Neuronal stem cell (in vitro differentiated cells): ENCODE data around the gene CGB3.
"Not testable (repeated sequence)": the region's sequence is repeated elsewhere in the genome, so short reads cannot be mapped to it uniquely, and the experiment has no call there.

Experiments
- DNase-seq: peaks from one replicate; pipeline ENCODE4 v3.0.0-alpha.2; 2013; ENCODE audit warnings: low spot score
- H2AFZ ChIP-seq: one replicate; pipeline ENCODE4 v1.6.1; 2013; ENCODE audit warnings: mild to moderate bottlenecking, low read length, inconsistent platforms
- H2AK5ac ChIP-seq: 2 replicates; pipeline ENCODE4 v1.6.1; 2013; ENCODE audit warnings: low read depth, mild to moderate bottlenecking, inconsistent platforms, low read length, moderate library complexity, mixed read lengths
- H2BK120ac ChIP-seq: 2 replicates; pipeline ENCODE4 v1.6.1; 2013; ENCODE audit warnings: low read depth, mild to moderate bottlenecking, inconsistent platforms, low read length, moderate library complexity, mixed read lengths
- H2BK12ac ChIP-seq: one replicate; pipeline ENCODE4 v1.6.1; 2013; ENCODE audit warnings: low read length, inconsistent platforms
- H2BK15ac ChIP-seq: 2 replicates; pipeline ENCODE4 v1.6.1; 2013; ENCODE audit warnings: mild to moderate bottlenecking, low read length, inconsistent platforms, mixed read lengths
- H2BK5ac ChIP-seq: one replicate; pipeline ENCODE4 v1.6.1; 2013; ENCODE audit warnings: inconsistent platforms, mild to moderate bottlenecking, low read length, moderate library complexity
- H3K14ac ChIP-seq: one replicate; pipeline ENCODE4 v1.6.1; 2013; ENCODE audit warnings: low read length, inconsistent platforms
- H3K18ac ChIP-seq: 2 replicates; pipeline ENCODE4 v1.6.1; 2013; ENCODE audit warnings: low read length, inconsistent platforms
- H3K23ac ChIP-seq: 2 replicates; pipeline ENCODE4 v1.6.1; 2013; ENCODE audit warnings: low read depth, mild to moderate bottlenecking, mixed read lengths, low read length, inconsistent platforms; ENCODE audit not compliant: poor library complexity
- H3K27ac ChIP-seq: replicated peaks from 3 replicates; pipeline ENCODE4 v1.5.1; 2013; ENCODE audit warnings: low read length, inconsistent platforms
- H3K27me3 ChIP-seq, 3 experiments: 2 replicates each; pipeline ENCODE4 v1.6.1; 2013; ENCODE audit warnings: low read length in 3 of 3, mild to moderate bottlenecking in 2 of 3, inconsistent platforms in 1 of 3, low read depth in 1 of 3, mixed read lengths in 1 of 3, moderate library complexity in 1 of 3; ENCODE audit not compliant: control insufficient read depth in 3 of 3, insufficient read depth in 3 of 3
- H3K36me3 ChIP-seq, 2 donors: replicated peaks in 1 of 2; 2 replicates each; pipeline ENCODE4 v1.6.1; 2013; ENCODE audit warnings: low read length in 2 of 2; ENCODE audit not compliant: control insufficient read depth in 2 of 2, insufficient read depth in 2 of 2
- H3K4ac ChIP-seq: 2 replicates; pipeline ENCODE4 v1.6.1; 2013; ENCODE audit warnings: inconsistent platforms, mild to moderate bottlenecking, low read length, moderate library complexity
- H3K4me1 ChIP-seq, 2 donors: 1 replicate in 1 of 2; 2 replicates in 1 of 2; pipeline ENCODE4 v1.6.1; 2013; ENCODE audit warnings: low read length in 2 of 2, low read depth in 1 of 2; ENCODE audit not compliant: control insufficient read depth in 2 of 2, insufficient read depth in 1 of 2
- H3K4me2 ChIP-seq: one replicate; pipeline ENCODE4 v1.6.1; 2013; ENCODE audit warnings: mild to moderate bottlenecking, low read length, inconsistent platforms; ENCODE audit not compliant: insufficient read depth, poor library complexity, severe bottlenecking
- H3K4me3 ChIP-seq, 2 donors: 2 replicates each; pipeline ENCODE4 v1.5.1; 2013; ENCODE audit warnings: low read length in 2 of 2, mild to moderate bottlenecking in 2 of 2, inconsistent platforms in 1 of 2, moderate library complexity in 1 of 2
- H3K79me1 ChIP-seq: one replicate; pipeline ENCODE4 v1.6.1; 2013; ENCODE audit warnings: low read depth, mild to moderate bottlenecking, inconsistent platforms, low read length, moderate library complexity
- H3K9ac ChIP-seq: one replicate; pipeline ENCODE4 v1.6.1; 2013; ENCODE audit warnings: mild to moderate bottlenecking, low read depth, low read length, inconsistent platforms; ENCODE audit not compliant: poor library complexity
- H3K9me3 ChIP-seq, 2 donors: replicated peaks in 1 of 2; 2 replicates each; pipeline versions ENCODE3 to v1.6.1; 2013; ENCODE audit warnings: low read length in 2 of 2, mild to moderate bottlenecking in 2 of 2, inconsistent platforms in 1 of 2, low read depth in 1 of 2, mixed read lengths in 1 of 2, moderate library complexity in 1 of 2; ENCODE audit not compliant: control insufficient read depth in 2 of 2, insufficient read depth in 1 of 2
- H4K8ac ChIP-seq: one replicate; pipeline ENCODE4 v1.6.1; 2013; ENCODE audit warnings: low read depth, mild to moderate bottlenecking, inconsistent platforms, low read length, moderate library complexity
- H4K91ac ChIP-seq: one replicate; pipeline ENCODE4 v1.6.1; 2013; ENCODE audit warnings: low read length, low read depth, mild to moderate bottlenecking, inconsistent platforms; ENCODE audit not compliant: poor library complexity
- WGBS, 2 donors: extraction: QIAGEN DNeasy Blood & Tissue Kit; methylation state at CpG; one replicate each; pipeline ENCODE4 v1.1.7; 2013; ENCODE audit warnings: missing lambda C conversion rate in 2 of 2, mixed read lengths in 1 of 2; ENCODE audit not compliant: insufficient read length in 2 of 2, insufficient replicate concordance in 1 of 2; ENCODE audit errors: extremely low coverage in 2 of 2; 5-methylcytosine and 5-hydroxymethylcytosine counted together

CGB3 gene

GRCh38 chr19:49056101-49056901, 32.2 kb upstream of the CGB3 start:
- peak overlapping the region; percentile 95 for H3K18ac ChIP-seq
- peaks cover 9 to 17% of the 10 kb centered on the region in 2 donors for H3K4me1 ChIP-seq
- peak overlapping the region; percentile 84 for H2BK12ac ChIP-seq
- H3K79me1 ChIP-seq = no peaks in the 10 kb centered on the region
- H4K91ac ChIP-seq = no peak overlapping the region
- peak overlapping the region; percentile 85 for H3K23ac ChIP-seq
- WGBS, 2 donors = no CpG with 5 or more reads among the region's 63 CpGs
- peak overlapping the region; percentile 97 for H3K4me2 ChIP-seq
- H2BK15ac ChIP-seq = peak overlapping the region; percentile 81
- H3K9me3 ChIP-seq = no peaks in the 10 kb centered on the region
- H3K27ac ChIP-seq = no peak overlapping the region
- no peaks in the 10 kb centered on the region for H3K36me3 ChIP-seq
- H3K14ac ChIP-seq = peak overlapping the region; percentile 31
- peak overlapping the region; percentile 50 for H3K9ac ChIP-seq
- H3K4me3 ChIP-seq = peak overlapping the region; percentile 49 to 76
- no peak overlapping the region for H2AK5ac ChIP-seq
- peak; percentile 65 for DNase-seq
- H2AFZ ChIP-seq = peak overlapping the region; percentile 98
- H2BK120ac ChIP-seq = no peak overlapping the region
- peaks cover 8 to 62% (median 39%) of the 10 kb centered on the region in 3 experiments for H3K27me3 ChIP-seq
- H4K8ac ChIP-seq = no peak overlapping the region
- H3K4ac ChIP-seq = no peak overlapping the region
- H2BK5ac ChIP-seq = no peak overlapping the region

- not testable (repeated sequence) for H2BK12ac ChIP-seq, H2BK120ac ChIP-seq, H3K23ac ChIP-seq, H3K36me3 ChIP-seq, H3K4me1 ChIP-seq, H2BK5ac ChIP-seq, H3K14ac ChIP-seq, H3K4me2 ChIP-seq, H4K8ac ChIP-seq, H4K91ac ChIP-seq, H3K4ac ChIP-seq, H3K18ac ChIP-seq, H2AFZ ChIP-seq, H3K9ac ChIP-seq, H3K27me3 ChIP-seq, H3K9me3 ChIP-seq, H3K4me3 ChIP-seq, H3K79me1 ChIP-seq, H2AK5ac ChIP-seq, H2BK15ac ChIP-seq, DNase-seq, H3K27ac ChIP-seq
- no CpG with 5 or more reads among the region's 24 CpGs for WGBS, 2 donors
Measured at GRCh38 chr19:49050376-49051033, 26.4 kb upstream of the CGB3 start.

GRCh38 chr19:49049834-49050233, 25.7 kb upstream of the CGB3 start:
- H3K79me1 ChIP-seq, H3K9ac ChIP-seq, H2BK15ac ChIP-seq, H2BK12ac ChIP-seq, H3K4me2 ChIP-seq, H3K27me3 ChIP-seq, H3K4me3 ChIP-seq, H3K14ac ChIP-seq, H4K91ac ChIP-seq, H3K36me3 ChIP-seq, H3K27ac ChIP-seq, H3K4me1 ChIP-seq, H3K23ac ChIP-seq, H2AK5ac ChIP-seq, H2BK5ac ChIP-seq, H2AFZ ChIP-seq, H3K18ac ChIP-seq, H2BK120ac ChIP-seq, DNase-seq, H3K9me3 ChIP-seq, H4K8ac ChIP-seq, H3K4ac ChIP-seq: not testable (repeated sequence)
- WGBS, 2 donors = no CpG with 5 or more reads among the region's 4 CpGs

GRCh38 chr19:49049011-49049410, 24.9 kb upstream of the CGB3 start, which contains the start of gene CGB8:
Gene CGB8 (minus strand): TSS chr19:49049111. CDS start chr19:49048739, 372 bp downstream.
- not testable (repeated sequence) for H3K18ac ChIP-seq, H3K14ac ChIP-seq, H3K4me2 ChIP-seq, H2AFZ ChIP-seq, H2BK12ac ChIP-seq, H2BK120ac ChIP-seq, H2BK15ac ChIP-seq, H2BK5ac ChIP-seq, H3K9me3 ChIP-seq, H3K4ac ChIP-seq, H3K4me3 ChIP-seq, H4K8ac ChIP-seq, H3K4me1 ChIP-seq, H3K27ac ChIP-seq, DNase-seq, H3K27me3 ChIP-seq, H3K36me3 ChIP-seq, H2AK5ac ChIP-seq, H3K9ac ChIP-seq, H3K23ac ChIP-seq, H3K79me1 ChIP-seq, H4K91ac ChIP-seq
- no CpG with 5 or more reads among the region's 12 CpGs for WGBS, 2 donors
